ENCODE measurements around the gene IMMP2L.

DNA sequence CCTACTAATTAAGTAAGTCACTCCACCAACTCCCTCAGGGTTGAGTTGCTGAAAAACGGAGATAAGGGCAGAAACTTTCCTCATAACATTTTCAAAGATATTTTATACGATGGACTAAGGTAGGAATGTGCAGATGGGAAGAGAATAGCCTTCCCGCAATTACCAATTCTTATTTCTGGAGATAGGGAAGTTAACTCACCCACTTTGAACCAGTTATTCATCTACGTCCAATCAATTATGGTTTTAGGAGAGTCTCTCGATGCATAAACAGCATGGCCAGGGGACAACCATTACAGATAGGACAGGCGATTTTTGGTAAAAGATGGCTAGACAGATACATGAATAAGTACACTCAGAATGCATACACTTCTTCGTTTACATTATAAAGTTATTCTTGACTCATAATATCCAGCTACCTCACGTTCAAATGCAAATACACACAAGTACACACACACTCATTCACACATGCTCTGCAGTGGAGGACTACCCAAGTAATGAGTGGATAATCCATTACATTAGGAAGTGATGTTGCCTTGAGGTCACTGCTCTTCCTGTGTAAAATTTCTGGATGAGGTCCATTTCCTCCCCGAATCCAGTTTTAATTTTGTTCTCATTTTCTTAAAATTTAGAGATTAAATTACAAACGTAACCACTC lies 25.2 kb upstream of the IMMP2L start:
- TF ChIP-seq, protein P1, sequence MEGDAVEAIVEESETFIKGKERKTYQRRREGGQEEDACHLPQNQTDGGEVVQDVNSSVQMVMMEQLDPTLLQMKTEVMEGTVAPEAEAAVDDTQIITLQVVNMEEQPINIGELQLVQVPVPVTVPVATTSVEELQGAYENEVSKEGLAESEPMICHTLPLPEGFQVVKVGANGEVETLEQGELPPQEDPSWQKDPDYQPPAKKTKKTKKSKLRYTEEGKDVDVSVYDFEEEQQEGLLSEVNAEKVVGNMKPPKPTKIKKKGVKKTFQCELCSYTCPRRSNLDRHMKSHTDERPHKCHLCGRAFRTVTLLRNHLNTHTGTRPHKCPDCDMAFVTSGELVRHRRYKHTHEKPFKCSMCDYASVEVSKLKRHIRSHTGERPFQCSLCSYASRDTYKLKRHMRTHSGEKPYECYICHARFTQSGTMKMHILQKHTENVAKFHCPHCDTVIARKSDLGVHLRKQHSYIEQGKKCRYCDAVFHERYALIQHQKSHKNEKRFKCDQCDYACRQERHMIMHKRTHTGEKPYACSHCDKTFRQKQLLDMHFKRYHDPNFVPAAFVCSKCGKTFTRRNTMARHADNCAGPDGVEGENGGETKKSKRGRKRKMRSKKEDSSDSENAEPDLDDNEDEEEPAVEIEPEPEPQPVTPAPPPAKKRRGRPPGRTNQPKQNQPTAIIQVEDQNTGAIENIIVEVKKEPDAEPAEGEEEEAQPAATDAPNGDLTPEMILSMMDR (optimal IDR thresholded peaks at IDR 0.05 in 1 of 3, IDR thresholded peaks at IDR 0.05 in 1 of 3, conservative IDR thresholded peaks at IDR 0.05 in 1 of 3; ENCODE audit: extremely low read depth in 1 of 3, insufficient read depth in 2 of 3, low read length in 3 of 3), result no peak
- no peak for TF ChIP-seq EZH2 (IDR thresholded peaks at IDR 0.05; ENCODE audit: low read length)

All from keratinocyte (primary cell).